T-helper 2 cell (primary cell): ENCODE measurements around the gene PCDHB6.
A peak's percentile ranks its signal among the peaks of the same experiment; 100 is the strongest.
"Not testable (repeated sequence)": the region's sequence is repeated elsewhere in the genome, so short reads cannot be mapped to it uniquely, and the experiment has no call there.

Source experiments
- DNase-seq, 5 experiments: peaks; one replicate each; pipeline versions ENCODE4 v3.0.0 to v3.0.0-alpha.2; 2012 to 2022
- total RNA-seq, 2 donors: gene quantifications; one replicate each; lab custom pipeline; 2026; lab: John Stamatoyannopoulos, UW

The PCDHB6 gene
- 0 reads per million in 2 donors for total RNA-seq

DNA sequence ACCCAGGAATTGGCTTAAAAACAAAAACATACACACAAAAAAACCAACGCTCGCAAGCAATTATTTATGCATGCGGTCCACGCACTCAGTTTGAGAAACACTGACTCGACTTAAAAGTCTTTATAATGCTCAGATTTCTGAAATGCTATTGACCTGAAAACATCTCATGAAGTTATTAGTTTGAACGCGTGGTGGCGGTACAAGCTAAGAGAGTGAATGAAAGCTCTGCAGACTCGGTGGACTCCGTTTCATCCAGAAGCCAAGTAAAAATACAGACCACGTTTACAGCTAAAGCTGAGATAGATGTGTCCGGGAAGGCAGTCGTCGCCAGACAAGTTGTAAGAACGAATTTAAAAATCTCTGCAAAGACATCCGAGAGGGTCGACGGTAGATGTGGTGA lies at the start of gene PCDHB6:
TSS of gene PCDHB6 (plus strand) at position 246 of the 400 bp plus-strand sequence. CDS start 201 bp downstream, outside the sequence.
- DNase-seq, result no peak

DNA sequence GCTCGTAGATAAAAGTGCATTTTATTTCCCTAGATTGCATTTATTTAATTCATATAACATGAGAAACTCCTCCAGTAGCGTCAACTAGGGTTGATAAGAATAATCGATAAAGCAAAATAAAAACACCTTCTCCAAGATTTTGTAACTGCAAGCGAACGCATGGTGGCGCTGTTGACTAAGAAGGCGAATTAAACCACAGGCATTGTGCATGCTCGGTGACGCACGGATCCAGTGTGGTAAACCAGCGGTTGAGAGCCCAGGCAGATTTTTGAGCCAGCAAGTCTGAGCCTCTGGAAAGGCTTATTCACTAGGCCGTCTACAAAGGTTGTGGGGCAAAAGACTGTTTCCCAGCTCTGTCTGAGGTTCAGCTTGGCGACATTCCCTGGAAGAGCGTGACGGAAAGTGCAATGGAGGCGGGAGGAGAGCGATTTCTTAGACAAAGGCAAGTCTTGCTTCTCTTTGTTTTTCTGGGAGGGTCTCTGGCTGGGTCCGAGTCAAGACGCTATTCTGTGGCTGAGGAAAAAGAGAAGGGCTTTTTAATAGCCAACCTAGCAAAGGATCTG lies 49.5 kb upstream of the PCDHB6 start, which contains the start of gene PCDHB3:
TSS of gene PCDHB3 (plus strand) at position 231 of the 563 bp plus-strand sequence. CDS start at position 408, 177 bp downstream.
- peak in 1 of 5 experiments; percentile 56 for DNase-seq

DNA sequence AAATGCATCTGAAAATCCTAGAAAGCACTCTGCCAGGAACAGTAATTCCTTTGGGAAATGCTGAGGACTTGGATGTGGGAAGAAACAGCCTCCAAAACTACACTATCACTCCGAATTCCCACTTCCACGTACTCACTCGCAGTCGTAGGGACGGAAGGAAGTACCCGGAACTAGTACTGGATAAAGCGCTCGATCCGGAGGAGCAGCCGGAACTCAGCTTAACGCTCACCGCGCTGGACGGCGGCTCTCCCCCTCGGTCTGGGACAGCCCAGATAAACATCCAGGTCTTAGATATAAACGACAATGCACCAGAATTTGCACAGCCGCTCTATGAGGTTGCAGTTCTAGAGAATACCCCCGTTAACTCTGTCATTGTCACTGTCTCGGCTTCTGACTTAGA lies 48.8 kb upstream of the PCDHB6 start:
- DNase-seq, result no peak

DNA sequence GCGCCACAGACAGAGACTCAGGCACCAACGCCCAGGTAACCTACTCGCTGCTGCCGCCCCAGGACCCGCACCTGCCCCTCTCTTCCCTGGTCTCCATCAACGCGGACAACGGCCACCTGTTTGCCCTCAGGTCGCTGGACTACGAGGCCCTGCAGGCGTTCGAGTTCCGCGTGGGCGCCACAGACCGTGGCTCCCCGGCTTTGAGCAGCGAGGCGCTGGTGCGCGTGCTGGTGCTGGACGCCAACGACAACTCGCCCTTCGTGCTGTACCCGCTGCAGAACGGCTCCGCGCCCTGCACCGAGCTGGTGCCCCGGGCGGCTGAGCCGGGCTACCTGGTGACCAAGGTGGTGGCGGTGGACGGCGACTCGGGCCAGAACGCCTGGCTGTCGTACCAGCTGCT lies 47.8 kb upstream of the PCDHB6 start:
- DNase-seq, result not testable (repeated sequence)

DNA sequence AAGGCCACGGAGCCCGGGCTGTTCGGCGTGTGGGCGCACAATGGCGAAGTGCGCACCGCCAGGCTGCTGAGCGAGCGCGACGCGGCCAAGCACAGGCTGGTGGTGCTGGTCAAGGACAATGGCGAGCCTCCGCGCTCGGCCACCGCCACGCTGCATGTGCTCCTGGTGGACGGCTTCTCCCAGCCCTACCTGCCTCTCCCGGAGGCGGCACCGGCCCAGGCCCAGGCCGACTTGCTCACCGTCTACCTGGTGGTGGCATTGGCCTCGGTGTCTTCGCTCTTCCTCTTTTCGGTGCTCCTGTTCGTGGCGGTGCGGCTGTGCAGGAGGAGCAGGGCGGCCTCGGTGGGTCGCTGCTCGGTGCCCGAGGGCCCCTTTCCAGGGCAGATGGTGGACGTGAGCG lies 47.4 kb upstream of the PCDHB6 start:
- not testable (repeated sequence) for DNase-seq

DNA sequence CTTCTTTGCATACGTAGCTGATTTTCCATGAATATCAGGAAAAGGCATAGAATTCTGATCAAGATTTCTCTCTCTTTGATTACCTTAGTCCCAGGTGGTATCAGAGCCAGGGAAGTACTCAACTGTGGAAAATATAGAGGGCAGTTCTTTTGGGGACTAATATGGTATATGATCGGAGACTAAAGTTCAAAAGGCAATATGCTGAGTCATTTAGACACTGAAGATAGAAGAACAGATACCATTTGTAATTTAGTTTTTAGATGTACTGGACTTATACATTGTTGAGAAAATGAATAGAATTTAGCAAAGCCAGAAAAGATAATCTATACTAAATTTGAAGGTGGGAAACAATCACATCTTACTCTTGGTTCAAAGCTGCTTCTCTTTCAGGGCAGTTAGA lies 44.5 kb upstream of the PCDHB6 start:
- DNase-seq, result no peak

DNA sequence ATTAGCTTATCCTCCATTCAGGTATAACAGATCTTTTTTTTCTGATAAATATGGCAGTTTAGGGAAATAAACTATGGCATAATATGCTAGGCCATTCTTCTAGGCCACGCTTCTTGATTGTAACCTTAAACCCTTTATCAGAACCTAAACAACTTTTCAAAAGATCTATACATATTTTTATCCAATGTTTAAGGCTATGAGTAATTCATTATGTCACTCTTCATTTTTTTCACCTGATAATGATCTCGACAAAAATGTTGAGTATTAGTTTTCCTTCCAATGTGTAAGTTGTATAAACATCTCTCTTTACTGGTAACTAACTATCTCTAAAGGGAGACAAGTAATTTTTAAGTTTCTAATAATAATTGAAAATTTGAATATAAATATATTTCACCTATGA lies 30.6 kb upstream of the PCDHB6 start:
- no peak for DNase-seq

DNA sequence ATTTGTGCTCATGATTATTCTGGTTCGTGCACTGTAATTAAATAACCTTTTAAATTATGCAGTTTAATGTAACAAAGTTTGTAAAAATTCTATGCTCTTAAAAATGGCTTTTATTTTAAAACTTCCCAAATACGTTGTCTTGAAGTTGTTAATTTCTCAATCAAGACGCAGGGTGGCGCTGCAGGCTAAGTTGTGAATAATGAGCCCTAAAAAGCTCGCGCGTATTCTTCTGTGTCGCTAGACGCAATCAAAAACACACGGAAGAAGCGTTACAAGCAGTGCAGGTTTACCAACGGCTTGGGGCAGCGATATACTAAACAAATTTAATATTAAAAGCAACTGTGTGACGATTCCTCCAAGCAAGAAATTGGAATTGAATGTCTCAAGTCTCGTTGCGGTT lies 28.3 kb upstream of the PCDHB6 start, which contains the start of gene PCDHB4:
TSS of gene PCDHB4 (plus strand) at position 256 of the 400 bp plus-strand sequence. CDS start 181 bp downstream, outside the sequence.
- DNase-seq, result peak in 1 of 5 experiments; percentile 12

DNA sequence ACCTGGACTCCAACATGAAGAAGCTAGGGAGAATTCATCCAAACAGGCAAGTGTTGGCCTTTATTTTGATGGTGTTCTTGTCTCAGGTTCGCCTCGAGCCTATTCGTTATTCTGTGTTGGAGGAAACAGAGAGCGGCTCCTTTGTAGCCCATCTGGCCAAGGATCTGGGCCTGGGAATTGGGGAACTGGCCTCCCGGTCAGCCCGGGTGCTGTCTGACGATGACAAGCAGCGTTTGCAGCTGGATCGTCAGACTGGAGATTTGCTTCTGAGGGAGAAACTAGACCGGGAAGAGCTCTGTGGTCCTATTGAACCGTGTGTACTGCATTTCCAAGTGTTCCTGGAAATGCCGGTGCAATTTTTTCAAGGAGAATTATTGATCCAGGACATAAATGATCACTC lies 27.9 kb upstream of the PCDHB6 start:
- DNase-seq, result no peak

DNA sequence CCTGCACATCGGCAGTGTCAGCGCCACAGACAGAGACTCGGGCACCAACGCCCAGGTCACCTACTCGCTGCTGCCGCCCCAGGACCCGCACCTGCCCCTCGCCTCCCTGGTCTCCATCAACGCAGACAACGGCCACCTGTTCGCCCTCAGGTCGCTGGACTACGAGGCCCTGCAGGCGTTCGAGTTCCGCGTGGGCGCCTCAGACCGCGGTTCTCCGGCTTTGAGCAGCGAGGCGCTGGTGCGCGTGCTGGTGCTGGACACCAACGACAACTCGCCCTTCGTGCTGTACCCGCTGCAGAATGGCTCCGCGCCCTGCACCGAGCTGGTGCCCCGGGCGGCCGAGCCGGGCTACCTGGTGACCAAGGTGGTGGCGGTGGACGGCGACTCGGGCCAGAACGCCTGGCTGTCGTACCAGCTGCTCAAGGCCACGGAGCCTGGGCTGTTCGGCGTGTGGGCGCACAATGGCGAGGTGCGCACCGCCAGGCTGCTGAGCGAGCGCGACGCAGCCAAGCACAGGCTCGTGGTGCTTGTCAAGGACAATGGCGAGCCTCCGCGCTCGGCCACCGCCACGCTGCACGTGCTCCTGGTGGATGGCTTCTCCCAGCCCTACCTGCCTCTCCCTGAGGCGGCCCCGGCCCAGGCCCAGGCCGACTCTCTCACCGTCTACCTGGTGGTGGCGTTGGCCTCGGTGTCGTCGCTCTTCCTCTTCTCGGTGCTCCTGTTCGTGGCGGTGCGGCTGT lies 26.3 kb upstream of the PCDHB6 start:
- DNase-seq, result not testable (repeated sequence)

DNA sequence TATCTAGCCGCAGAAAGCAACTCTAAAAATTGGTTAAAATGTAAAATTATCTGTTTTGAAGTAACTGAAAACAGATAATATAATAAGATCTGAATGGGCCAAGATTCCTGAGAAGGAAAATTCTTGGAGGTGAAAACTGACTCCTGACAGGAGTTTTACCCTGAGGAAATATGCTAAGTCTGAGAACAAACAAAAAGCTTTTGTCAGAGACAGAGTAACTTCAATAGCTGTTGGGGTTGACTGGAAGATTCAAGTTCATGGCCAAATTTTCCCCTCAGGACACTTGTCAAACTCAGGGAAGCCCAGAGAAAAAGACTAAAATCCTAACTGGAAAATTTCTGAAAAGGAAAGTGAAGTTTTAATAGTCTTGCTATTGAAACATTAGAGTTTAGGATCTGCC lies 22.6 kb upstream of the PCDHB6 start:
- DNase-seq, result no peak

DNA sequence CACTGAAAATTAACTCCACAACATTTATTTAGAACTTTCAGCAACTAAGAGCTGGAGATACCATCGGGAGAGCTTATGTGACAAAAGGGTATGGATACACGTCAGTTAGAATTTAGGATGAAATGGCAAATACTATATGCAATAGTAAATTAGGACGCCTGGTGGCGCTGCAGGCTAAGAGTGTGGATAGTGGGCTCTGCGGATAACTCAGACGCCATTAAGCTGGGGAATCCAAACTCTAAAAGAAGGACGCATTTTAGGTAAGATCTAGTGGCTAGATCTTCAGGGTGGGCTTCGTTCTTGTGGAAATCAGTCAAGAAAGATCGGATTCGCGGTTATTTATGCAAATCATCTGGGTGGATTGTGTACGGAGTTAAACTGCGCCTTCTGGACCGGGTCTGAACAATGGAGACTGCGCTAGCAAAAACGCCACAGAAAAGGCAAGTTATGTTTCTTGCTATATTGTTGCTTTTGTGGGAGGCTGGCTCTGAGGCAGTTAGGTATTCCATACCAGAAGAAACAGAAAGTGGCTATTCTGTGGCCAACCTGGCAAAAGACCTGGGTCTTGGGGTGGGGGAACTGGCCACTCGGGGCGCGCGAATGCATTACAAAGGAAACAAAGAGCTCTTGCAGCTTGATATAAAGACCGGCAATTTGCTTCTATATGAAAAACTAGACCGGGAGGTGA lies 14.7 kb upstream of the PCDHB6 start, which contains the start of gene PCDHB5:
TSS of gene PCDHB5 (plus strand) at position 177 of the 688 bp plus-strand sequence. CDS start at position 406, 229 bp downstream.
- no peak for DNase-seq

DNA sequence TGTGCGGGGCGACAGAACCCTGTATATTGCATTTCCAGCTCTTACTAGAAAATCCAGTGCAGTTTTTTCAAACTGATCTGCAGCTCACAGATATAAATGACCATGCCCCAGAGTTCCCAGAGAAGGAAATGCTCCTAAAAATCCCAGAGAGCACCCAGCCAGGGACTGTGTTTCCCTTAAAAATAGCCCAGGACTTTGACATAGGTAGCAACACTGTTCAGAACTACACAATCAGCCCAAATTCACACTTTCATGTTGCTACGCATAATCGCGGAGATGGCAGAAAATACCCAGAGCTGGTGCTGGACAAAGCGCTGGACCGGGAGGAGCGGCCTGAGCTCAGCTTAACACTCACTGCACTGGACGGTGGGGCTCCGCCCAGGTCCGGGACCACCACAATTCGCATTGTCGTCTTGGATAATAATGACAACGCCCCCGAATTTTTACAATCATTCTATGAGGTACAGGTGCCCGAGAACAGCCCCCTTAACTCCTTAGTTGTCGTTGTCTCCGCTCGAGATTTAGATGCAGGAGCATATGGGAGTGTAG lies 14.1 kb upstream of the PCDHB6 start:
- DNase-seq, result no peak

DNA sequence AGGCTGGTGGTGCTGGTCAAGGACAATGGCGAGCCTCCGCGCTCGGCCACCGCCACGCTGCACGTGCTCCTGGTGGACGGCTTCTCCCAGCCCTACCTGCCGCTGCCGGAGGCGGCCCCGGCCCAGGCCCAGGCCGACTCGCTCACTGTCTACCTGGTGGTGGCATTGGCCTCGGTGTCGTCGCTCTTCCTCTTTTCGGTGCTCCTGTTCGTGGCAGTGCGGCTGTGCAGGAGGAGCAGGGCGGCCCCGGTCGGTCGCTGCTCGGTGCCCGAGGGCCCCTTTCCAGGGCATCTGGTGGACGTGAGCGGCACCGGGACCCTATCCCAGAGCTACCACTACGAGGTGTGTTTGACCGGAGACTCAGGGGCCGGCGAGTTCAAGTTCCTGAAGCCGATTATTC lies 12.5 kb upstream of the PCDHB6 start:
- DNase-seq, result not testable (repeated sequence)

DNA sequence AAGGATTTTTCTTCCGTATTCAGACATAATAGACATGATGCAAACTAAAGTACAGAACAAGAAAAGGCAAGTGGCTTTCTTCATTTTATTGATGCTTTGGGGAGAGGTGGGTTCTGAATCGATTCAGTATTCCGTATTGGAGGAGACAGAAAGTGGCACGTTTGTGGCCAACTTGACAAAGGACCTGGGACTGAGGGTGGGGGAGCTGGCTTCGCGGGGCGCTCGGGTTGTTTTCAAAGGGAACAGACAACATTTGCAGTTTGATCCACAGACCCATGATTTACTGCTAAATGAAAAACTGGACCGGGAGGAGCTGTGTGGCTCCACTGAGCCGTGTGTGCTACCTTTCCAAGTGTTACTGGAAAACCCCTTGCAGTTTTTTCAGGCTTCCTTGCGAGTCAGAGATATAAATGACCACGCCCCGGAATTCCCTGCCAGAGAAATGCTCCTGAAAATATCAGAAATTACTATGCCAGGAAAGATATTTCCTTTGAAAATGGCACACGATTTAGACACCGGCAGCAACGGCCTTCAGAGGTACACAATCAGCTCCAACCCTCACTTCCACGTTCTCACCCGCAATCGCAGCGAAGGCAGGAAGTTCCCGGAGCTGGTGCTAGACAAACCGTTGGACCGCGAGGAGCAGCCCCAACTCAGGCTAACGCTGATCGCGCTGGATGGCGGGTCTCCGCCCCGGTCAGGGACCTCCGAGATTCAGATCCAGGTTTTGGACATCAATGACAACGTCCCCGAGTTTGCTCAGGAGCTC lies 551 bp downstream of the PCDHB6 start:
- no peak for DNase-seq

DNA sequence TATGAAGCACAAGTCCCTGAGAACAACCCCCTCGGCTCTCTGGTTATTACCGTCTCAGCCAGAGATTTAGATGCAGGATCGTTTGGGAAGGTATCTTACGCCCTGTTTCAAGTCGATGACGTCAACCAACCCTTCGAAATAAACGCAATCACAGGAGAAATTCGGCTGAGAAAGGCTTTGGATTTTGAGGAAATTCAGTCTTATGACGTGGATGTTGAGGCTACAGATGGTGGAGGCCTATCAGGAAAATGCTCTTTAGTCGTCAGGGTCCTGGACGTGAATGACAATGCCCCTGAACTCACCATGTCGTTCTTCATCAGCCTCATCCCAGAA lies 1.1 kb downstream of the PCDHB6 start:
- no peak for DNase-seq

DNA sequence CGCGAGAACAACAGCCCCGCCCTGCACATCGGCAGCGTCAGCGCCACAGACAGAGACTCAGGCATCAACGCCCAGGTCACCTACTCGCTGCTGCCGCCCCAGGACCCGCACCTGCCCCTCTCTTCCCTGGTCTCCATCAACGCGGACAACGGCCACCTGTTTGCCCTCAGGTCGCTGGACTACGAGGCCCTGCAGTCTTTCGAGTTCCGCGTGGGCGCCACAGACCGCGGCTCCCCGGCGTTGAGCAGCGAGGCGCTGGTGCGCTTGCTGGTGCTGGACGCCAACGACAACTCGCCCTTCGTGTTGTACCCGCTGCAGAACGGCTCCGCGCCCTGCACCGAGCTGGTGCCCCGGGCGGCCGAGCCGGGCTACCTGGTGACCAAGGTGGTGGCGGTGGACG lies 1.8 kb downstream of the PCDHB6 start:
- not testable (repeated sequence) for DNase-seq

DNA sequence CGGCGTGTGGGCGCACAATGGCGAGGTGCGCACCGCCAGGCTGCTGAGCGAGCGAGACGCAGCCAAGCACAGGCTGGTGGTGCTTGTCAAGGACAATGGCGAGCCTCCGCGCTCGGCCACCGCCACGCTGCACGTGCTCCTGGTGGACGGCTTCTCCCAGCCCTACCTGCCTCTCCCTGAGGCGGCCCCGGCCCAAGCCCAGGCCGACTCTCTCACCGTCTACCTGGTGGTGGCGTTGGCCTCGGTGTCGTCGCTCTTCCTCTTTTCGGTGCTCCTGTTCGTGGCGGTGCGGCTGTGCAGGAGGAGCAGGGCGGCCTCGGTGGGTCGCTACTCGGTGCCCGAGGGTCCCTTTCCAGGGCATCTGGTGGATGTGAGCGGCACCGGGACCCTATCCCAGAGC lies 2.2 kb downstream of the PCDHB6 start:
- DNase-seq, result not testable (repeated sequence)

DNA sequence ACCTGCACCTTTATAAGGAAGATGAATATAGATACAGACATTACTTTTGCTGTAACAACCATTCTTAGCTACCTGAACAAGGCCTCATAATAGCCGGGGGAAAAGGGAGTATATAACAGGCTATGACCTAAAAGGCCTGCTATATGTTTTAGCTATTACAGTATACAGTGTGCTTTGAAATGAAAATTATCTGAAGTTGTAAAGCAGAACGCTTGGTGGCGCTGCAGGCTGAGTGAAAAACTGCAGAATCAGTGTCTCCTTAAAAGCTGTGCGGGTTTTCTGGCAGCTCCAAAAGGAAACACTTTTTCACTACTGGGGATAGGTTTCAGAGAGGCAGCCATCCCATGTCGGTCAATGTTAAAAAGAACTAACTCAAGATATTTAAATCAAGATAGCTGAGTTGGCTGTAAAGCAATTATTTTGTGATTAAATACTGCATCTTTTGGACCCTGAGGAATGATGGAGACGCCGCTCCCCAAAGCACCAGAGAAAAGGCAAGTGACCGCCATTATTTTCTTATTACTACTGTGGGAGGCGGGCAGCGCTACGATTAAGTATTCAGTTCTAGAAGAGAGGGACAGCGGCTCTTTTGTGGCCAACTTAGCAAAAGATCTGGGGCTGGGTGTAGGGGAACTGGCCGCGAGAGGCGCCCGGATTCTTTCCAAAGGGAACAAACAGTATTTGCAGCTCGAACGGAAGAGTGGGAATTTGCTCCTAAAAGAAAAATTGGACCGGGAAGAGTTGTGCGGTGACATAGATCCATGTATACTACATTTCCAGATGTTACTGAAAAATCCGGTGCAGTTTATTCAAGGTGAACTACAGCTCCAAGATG lies 5.9 kb downstream of the PCDHB6 start:
- no peak for DNase-seq

DNA sequence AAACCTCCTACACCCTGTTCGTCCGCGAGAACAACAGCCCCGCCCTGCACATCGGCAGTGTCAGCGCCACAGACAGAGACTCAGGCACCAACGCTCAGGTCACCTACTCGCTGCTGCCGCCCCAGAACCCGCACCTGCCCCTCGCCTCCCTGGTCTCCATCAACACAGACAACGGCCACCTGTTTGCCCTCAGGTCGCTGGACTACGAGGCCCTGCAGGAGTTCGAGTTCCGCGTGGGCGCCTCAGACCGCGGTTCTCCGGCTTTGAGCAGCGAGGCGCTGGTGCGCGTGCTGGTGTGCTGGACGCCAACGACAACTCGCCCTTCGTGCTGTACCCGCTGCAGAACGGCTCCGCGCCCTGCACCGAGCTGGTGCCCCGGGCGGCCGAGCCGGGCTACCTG lies 7.5 kb downstream of the PCDHB6 start:
- DNase-seq, result not testable (repeated sequence)

DNA sequence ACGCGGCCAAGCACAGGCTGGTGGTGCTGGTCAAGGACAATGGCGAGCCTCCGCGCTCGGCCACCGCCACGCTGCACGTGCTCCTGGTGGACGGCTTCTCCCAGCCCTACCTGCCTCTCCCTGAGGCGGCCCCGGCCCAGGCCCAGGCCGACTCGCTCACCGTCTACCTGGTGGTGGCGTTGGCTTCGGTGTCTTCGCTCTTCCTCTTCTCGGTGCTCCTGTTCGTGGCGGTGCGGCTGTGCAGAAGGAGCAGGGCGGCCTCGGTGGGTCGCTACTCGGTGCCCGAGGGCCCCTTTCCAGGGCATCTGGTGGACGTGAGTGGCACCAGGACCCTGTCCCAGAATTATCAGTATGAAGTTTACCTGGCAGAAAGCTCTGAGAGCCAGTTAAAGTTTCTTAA lies 8.0 kb downstream of the PCDHB6 start:
- DNase-seq, result not testable (repeated sequence)
